Renal cortical epithelial cell (primary cell): ENCODE data around the gene DMPK. TPM values are rescaled to one million over a fixed set of nuclear protein-coding genes. Genes with fewer than 3 reads are reported as not detected.
"Not testable (repeated sequence)": the region's sequence is repeated elsewhere in the genome, so short reads cannot be mapped to it uniquely, and the experiment has no call there.

ENCODE experiments used
- DNase-seq: peaks from one replicate; pipeline ENCODE4 v3.0.0-alpha.2; 2011; ENCODE audit warnings: low read depth
- total RNA-seq: library from RNA; depleted of rRNA; stranded (reverse); fragments of >200 nt; gene quantifications from 2 replicates; pipeline ENCODE4 v1.2.3, GENCODE V29; 2014

The DMPK gene
- total RNA-seq, 1 donor from 2014 or later, result 32.3 TPM

DNA sequence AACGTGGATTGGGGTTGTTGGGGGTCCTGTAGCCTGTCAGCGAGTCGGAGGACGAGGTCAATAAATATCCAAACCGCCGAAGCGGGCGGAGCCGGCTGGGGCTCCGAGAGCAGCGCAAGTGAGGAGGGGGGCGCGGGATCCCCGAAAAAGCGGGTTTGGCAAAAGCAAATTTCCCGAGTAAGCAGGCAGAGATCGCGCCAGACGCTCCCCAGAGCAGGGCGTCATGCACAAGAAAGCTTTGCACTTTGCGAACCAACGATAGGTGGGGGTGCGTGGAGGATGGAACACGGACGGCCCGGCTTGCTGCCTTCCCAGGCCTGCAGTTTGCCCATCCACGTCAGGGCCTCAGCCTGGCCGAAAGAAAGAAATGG lies 12.5 kb downstream of the DMPK start:
- DNase-seq, result peak; percentile 21

DNA sequence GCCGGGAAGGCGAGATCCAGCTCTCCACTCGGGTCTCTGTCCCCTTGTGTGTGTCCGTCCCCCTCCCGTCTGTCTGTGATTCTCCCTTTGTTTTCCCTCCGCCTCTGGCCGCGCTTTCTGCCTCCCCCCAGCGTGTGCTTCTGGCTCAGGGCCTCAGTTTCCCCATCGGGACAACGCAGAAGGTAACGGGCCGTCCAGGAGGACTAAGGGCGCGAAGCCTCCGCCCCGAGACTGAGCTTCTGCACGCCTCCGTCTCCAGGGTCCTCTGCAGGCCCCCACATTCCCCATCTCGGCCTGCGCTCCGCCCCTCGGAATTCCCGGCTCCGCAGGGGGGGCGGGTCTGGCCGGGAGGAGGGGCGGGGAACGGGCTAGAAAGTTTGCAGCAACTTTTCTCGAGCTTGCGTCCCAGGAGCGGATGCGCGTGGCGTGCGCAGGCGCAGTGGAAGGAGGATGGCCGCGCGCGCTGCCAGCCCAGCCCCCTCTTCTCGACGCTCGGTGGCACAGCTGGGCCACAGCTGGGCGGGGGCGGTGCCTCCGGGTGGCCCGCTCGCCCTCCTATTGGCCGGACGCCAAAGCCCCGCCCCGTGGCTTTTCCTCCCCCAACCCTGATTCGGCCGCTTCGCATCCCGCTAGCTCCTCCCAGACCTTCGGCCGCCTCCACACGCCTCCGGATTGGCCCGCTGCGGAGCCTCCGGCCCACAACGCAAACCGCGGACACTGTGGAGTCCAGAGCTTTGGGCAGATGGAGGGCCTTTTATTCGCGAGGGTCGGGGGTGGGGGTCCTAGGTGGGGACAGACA lies 13.1 kb downstream of the DMPK start, which contains the start of gene SIX5:
Gene SIX5, minus strand, starts transcription at position 269 of the 799 bp plus-strand sequence. CDS start 408 bp downstream, outside the sequence.
- DNase-seq, result peak; percentile 89

DNA sequence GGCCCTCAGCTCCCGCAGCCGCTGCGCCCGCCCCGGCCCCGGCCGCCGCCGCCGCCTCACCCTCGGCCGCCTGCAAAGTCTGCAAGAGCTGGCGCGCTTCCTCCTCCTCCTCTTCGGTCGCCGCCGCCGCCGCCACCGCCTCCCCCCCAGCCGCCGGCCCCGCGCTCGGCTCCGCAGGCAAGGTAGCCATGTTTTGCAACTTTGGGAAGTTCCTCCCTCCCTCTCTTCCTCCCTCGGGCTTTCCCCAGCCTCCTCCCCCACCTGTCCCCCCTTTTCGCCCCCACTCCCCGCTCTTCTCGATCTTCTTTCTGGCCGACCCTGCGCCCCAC lies 13.7 kb downstream of the DMPK start:
- no peak for DNase-seq

DNA sequence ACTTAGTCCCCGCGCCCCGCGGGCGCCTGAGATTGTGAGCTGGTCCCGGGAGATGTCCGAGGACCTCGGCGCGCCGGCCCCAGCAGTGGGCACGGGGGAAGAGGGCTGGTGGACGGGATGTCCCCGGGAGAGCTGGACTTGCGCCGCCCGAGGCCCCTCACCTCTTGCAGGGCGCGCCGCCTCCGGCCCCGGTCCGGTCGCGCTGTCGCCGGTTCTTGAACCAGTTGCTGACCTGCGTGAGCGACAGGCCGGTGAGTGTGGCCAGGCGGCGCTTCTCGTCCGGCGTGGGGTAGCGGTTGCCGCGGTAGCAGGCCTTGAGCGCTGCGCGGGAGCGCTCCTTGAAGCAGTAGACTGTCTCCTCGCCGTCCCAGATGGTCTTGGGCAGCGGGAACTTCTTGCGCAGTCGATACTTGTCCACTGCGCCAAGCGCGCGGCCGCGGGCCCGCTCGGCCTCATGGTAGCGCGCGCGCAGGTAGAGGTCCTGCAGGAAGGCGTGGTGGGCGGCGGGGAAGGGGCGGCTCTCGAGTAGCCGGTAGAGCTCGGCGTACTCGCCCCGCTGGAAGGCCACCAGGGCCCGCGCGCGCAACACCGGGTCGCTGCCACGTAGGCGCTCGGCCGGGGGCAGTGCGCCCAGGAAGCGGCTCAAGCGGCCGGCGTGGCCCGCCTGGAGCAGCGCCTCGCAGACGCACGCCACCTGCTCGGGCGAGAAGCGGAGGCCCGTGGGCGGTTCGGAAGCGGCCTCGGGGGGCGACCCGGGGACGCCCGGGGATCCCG lies 14.2 kb downstream of the DMPK start:
- DNase-seq, result peak; percentile 41

DNA sequence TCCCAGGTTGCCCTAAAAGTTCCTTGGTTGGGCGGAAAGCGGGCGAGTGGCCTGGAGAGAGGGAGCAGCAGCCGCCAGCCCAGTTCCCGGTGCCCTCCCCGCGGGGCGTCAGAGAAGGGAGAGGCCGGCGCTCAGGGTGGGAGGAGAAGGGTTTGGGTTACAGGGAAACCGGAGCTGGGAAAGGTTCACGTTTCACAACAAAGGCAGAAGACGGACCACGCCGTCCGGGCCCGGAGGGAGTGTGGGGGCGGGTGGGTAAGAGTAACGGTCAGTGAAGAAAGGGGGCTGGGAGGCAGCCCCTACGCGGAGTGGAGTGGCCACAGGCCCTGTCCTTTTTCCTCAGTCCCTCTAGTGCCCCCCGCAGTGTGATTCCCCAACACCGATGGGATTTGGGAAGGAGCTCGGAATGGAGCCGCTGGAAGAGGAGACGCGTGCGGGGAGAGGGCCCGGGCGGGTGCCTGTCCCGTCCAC lies 14.8 kb downstream of the DMPK start:
- peak; percentile 71 for DNase-seq

DNA sequence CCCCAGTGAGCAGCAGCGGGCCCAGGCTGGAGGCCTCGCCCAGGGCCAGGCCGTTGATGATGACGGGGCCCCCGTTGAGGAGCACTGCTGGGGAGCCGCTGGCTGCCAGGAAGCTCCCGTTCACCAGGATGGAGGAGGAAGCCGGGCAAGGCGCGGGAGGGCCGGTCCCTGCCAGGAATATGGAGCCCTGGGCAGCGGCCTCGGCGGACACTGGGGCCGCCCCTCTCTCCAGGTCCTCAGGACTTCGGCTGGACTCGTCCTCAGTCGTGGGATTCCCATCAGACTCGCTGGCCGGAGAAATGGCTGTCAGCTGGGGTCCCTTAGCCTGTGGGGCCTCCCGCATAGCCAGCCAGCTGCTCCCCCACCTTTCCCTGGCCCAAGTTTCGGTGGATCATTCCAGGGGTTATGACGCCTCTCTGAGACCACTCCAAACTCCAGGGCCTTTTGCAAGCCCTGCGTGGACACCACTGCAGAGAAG lies 15.4 kb downstream of the DMPK start:
- DNase-seq, result no peak

DNA sequence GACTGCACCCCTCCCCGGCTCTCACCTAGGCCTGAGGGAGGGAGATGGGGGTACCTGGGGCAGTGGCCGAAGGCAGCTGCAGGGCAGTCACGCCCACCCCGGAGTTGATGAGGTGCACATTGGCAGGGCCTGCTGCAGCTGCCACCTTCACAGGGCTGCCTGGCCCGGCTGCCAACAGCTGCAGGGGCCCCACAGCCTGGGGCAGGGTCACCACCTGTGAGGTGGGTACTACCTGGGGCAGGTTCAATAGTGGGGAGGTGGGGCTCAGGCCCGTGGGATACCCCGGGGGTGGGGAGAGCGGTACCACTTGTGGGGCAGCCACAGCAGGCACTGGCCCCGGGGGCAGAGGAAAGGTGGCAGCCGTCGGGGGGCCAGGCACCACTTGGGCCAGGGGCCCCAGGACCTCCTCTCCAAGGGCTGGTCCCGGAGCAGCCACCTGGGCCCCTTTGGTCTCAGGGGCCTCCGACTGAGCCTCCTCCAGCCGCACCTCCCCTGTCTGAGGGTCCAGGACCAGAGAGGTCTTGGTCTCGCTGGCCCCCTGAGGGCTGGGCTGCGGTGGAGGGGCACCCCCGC lies 15.9 kb downstream of the DMPK start:
- DNase-seq, result no peak

DNA sequence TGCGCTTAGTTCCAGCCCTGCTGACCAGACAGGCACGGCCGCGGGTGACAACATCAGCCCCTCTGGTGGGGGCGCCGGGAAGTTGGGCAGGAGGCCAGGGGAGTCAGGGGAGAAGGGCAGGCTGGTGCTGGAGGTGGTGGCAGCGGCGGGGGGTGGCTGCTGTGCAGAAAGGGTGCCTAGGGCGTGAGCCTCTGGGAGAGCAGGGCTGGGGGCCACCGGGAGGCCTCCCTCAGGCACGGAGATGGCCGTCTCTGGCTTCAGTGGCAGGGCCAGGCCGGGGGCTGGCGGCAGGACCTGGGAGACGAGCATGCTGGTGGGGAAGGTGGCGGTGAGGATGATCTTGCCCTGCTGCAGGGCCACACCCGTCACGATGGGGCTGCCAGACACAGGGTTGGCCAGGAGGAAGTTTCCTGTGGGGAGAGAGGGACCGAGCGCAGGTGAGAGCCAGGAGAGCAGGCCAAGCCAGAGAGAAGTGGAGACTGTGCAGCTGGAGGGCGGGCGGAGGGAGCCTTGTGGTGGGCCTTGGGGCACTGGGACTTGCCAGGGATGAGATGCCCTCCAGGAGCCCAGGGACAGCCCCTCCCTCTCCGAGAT lies 16.5 kb downstream of the DMPK start:
- DNase-seq, result no peak

DNA sequence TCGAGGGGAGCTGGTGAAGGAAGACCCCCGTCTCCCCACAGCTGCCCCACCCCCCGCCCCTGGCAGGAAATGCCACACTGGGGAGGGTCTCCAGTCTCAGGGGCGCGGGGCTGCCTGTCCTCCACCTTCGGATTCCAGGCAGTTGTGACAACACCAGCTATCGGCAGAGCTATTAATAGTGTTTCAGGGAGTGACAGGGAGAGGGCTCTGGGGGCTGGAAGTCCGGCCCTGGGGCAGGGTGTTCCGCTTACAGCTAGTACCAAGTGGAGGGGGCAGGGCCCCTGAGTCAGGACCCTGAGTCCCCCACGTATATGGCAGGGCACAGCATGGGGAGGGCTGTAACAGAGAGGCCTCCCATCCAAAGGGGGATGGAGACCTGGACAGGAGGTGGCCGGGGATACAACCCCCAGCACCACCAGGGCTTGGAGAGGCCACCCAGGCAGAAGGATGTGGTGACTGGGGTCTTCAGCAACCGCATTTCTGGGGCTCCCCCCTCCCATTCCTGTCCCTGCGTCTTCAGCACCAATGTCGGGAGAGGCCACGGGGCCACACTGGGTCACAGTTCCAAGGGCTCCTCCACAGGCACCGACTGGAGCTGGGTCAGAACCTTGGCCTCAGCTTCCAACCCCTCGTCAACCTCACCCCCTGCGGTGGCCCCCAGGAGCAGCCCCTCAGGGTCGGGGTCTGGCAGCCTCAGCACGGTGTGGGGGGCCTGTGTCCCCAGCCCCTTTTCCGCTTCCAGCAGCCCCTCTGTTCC lies 17.2 kb downstream of the DMPK start:
- no peak for DNase-seq

DNA sequence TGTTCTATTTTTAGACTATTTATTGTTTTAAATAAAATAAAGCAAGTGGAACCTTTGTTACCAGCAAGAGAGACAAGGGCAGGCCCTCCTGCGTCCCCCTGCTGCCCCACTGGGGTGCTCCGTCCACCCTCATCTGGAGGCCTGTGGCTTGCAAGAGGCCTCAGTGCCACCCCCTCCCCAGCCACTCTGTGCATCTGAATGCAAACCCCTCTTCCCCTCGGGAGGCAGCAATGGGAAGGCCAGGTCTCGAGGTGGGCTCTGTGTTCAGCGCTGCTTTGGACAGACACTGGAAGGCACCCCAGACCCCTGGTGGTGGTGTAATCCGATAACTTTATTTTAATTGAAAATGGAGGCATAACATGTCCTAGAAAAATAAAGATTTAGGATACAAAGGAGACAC lies 17.8 kb downstream of the DMPK start:
- no peak for DNase-seq

DNA sequence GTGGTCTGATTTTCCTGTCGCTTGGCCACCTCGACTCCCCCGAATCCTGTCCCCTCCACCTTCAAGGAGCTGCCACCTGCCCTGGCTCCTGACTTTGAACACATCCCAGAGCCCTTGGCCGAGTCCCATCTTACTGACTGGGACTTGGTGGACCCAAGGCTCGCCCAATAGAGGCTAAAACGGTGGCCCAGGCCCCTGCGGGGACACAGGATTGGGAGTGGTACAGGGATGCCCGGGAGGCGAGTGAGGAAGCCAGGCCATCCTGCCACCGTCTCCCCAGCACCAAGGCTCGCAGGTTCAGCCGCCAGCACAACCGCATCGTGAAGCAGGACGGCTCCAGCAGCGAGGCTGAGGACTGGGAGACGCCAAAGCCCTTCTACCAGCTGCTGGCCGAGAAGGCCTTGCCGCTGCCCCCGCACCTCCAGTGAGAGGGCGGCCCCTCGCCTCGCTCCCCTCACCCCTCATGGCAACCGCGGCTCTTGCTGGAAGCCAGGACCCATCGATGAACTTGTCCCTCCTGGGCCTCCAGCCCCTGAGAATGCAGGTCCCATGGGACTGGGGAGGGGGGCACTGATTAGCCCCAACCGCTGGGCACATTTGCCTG lies 18.5 kb downstream of the DMPK start:
- no peak for DNase-seq

DNA sequence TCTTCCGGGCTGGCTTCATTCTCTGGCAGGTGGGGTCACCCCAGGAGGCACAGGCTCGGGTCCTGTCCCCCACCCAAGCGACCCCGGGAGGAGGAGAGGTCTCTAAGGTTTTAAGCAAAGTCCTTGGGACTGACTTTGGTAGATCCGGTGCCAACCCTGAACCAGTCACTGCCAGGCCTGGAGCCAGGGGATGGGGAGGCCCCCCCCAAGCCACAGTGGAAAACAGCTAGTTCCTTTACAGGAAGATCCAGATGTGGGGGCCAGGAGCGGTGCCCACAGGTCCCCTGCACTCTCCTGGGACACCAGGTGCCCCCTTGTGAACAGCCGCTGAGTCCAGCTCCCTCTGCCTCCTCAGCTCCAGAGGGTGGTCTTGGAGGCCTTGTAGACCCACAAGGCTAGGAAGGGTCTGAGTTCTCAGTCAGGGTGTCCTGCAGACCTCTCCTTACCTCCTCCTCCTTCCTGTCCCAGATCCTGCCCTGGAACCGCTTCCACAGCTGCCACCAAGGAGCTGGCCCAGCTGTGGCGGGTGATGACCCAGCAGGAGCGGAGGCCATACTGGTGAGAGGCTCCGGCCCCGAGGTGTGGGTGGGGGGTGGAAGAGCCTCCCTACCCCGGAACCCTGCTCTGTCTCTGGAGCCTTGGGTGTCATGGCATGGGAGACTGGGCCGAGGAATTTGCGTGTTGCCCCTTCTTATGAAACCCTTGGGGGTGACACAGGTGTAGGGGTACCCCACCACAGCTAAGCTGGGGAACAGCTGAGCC lies 19.2 kb downstream of the DMPK start:
- no peak for DNase-seq

DNA sequence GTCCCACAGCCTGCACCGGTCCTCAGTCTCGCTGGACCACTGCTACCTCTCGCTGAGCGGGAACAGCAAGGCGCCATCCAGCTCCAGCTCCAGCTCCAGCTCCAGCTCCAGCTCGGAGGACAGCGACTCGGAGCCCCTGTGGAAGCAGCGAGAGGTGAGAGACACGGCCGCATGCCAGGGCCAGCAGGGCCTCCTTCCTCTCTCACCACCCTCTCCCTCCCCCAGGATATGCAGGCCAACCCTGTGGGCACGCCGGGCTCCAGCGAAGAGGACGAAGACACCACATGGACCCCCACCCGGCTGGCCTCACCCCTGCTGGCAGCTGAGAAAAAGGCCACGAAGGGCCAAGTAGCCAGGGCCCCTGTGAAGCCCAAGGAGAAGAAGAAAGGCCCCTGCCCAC lies 20.6 kb downstream of the DMPK start:
- no peak for DNase-seq

DNA sequence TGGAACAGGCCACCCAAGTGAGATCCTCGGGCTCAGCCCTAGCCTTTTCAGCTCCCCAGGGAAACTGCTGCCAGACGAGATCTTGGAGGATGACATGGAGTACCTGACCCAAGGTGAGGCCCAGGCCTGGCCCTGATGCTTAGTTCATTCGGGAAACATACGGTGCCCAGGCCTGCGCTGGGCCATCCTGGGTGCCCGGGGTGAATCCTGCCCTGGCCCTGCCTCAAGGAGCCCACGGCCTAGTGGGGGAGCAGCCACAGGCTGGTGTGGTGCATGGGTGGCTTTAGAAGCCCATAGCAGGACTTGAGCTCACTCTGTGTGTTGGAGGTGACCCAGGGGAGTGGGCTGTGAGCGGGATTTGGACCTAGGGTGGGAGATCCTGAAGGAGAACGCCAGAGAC lies 23.4 kb downstream of the DMPK start:
- no peak for DNase-seq

DNA sequence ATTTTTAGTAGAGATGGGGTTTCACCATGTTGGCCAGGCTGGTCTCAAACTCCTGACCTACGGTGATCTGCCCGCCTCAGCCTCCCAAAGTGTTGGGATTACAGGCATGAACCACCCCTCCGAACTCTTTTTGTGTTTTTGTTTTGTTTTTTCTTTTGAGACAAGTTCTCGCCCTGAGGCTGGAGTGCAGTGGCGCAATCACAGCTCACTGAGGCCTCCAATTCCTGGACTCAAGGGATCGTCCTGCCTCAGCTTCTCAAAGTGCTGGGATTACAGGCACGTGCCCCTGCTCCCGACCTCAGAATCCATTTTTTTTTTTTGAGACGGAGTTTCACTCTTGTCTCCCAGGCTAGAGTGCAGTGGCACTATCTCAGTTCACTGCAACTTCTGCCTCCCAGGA lies 24.6 kb downstream of the DMPK start:
- DNase-seq, result no peak

DNA sequence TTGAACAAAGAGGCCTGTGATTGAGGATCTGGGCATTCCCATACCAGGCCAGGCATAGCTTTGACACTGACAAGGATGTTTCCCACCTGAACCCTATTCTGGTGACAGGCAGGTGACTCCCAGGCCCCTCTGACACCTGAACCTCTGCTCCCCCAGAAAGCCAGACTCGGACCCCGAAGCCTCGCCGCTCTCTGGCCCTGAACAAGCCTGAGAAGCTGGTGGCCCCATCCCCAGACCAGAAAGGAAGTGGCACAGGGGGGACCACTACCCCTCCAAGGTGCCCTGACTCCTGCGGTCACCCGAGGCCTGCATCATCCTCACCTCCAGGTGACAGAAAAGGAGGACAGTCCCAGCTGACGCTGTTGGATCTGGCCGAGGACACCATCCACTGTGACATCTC lies 28.0 kb downstream of the DMPK start:
- no peak for DNase-seq

DNA sequence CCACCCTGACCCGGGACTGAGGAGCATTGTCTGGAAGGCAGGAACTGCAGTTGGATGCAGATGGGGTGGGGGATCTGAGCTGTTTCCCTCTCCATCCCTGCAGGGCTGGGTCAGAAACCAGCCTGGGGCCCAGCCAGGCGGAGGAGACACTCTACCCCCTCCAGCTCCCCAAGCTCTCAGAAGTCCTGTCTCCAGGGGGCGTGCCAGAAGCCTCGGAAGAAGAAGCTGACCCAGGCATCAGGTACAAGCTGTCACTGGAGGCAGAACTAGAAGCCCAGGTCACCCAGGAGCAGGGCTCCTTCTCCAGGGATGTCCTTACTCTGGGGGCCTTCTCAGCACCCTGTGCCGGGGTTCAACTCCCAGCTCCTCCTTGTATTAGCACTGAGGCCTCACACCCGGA lies 28.7 kb downstream of the DMPK start:
- no peak for DNase-seq

DNA sequence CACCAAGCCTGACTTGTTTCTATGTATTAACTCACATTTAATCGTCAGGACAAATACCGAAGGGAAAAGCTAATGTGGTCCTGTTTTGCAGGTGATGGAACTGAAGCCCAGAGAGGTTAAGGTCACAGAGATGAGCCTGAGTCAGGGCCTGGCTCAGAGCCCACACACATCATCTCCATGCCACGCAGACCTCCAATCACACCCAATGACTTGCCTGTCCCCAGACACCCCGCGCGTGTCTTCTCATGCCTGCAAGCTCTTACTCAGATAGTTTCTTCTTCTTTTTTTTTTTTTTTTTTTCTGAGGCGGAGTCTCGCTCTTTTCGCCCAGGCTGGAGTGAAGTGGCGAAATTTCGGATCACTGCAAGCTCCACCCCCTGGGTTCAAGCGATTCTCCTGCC lies 29.7 kb downstream of the DMPK start:
- no peak for DNase-seq

DNA sequence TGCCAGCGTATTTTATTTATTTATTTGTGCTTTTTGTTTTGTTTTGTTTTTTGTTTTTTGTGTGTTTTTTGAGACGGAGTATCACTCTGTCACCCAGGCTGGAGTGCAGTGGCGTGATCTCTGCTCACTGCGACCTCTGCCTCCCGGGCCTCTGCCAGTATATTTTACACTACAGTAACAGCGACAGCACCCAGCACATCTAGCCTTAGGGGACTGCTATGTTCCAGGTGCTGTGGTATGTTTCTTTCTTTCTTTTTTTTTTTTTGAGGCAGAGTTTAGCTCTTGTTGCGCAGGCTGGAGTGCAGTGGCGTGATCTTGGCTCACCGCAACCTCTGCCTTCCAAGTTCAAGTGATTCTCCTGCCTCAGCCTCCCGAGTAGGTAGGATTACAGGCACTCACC lies 30.8 kb downstream of the DMPK start:
- DNase-seq, result not testable (repeated sequence)

DNA sequence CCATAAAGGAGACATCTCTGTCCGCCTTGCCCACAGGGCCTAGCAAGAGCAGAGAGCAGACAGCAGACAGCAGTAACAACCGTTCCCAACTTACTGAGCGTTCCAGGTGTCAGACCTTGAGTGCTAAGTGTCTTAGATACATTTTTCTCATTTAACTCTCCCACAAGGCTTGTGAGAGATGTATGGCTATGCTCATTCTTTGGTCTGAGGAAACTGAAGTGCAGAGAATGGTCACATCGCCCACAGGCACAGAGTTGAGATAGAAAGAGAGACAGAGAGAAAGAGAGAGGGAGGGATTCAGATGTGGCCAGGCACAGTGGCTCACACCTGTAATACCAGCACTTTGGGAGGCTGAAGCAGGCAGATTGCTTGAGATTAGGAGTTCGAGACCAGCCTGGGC lies 34.8 kb downstream of the DMPK start:
- no peak for DNase-seq
